HCT116 (cell line): ENCODE data around the gene MARVELD3. TPM values are rescaled to one million over a fixed set of nuclear protein-coding genes. Genes with fewer than 3 reads are reported as not detected.

Experiments
- ATAC-seq: fragments of 200-7000 bp; cut with Tn5 transposase; 2 replicates; pipeline ENCODE4 v1.9.1; 2020; ENCODE audit warnings: mild to moderate bottlenecking, moderate library complexity
- BruUV-seq: library from RNA; stranded (reverse); fragments of 400-500 nt; replicated peaks from 2 replicates; lab custom pipeline; 2021; lab: Mats Ljungman, UMichigan
- CTCF ChIA-PET: fragments of 300-600 bp; sonication (Branson Sonifier 250); formaldehyde crosslinking; loops from one replicate; lab custom pipeline; 2021; ENCODE audit warnings: antibody characterized with exemption; lab: Charles Lee
- POLR2A ChIA-PET: fragments of 300-600, 350-600 bp; sonication (Branson Sonifier 250); formaldehyde crosslinking; loops from one replicate; lab custom pipeline; 2021; ENCODE audit warnings: antibody characterized with exemption; lab: Charles Lee
- RAD21 ChIA-PET, 2 experiments: fragments of 300-600 bp; sonication (Branson Sonifier 250); formaldehyde crosslinking; loops; one replicate each; lab custom pipeline; 2023; ENCODE audit warnings: low total read pairs in 2 of 2; ENCODE audit not compliant: uncharacterized antibody in 2 of 2, unreplicated experiment in 2 of 2, low non-redundant PET in 1 of 2; lab: Charles Lee
- DNase-seq: peaks from one replicate; pipeline ENCODE4 v3.0.0-alpha.2; 2010; ENCODE audit warnings: low read depth, low spot score
- H2AFZ ChIP-seq: fragments of 200-600 bp; shearing (Covaris generic), sonication (generic); 2 replicates; pipeline ENCODE4 v1.6.1; 2017; ENCODE audit warnings: low read depth, mixed run types, mixed read lengths, antibody characterized with exemption, low read length; ENCODE audit not compliant: poor library complexity, severe bottlenecking
- H3K27ac ChIP-seq: 2 replicates; pipeline ENCODE4 v1.5.1; 2012; ENCODE audit warnings: low read depth, low read length
- H3K27me3 ChIP-seq: fragments of 200-600 bp; sonication (generic); 2 replicates; pipeline ENCODE4 v1.6.1; 2016; ENCODE audit warnings: mixed run types, low read length, mixed read lengths; ENCODE audit not compliant: insufficient read depth
- H3K36me3 ChIP-seq, 2 experiments: fragments of 200-500 bp in 1 of 2; fragments of 200-600 bp in 1 of 2; sonication (Bioruptor generic) in 1 of 2; sonication (generic) in 1 of 2; 2 replicates each; pipeline versions ENCODE4 v1.5.1 to v1.6.1; 2014 to 2016; ENCODE audit warnings: low read length in 2 of 2, inconsistent platforms in 1 of 2, mixed read lengths in 1 of 2, mixed run types in 1 of 2; ENCODE audit not compliant: insufficient read depth in 2 of 2, control insufficient read depth in 1 of 2
- H3K4me1 ChIP-seq, 2 experiments: fragments of 200-600 bp in 1 of 2; sonication (generic) in 1 of 2; 2 replicates each; pipeline versions ENCODE4 v1.5.1 to v1.6.1; 2012 to 2017; ENCODE audit warnings: low read length in 2 of 2, inconsistent platforms in 1 of 2, mild to moderate bottlenecking in 1 of 2, mixed read lengths in 1 of 2, mixed run types in 1 of 2, moderate library complexity in 1 of 2; ENCODE audit not compliant: insufficient read depth in 2 of 2, control insufficient read depth in 1 of 2
- H3K4me2 ChIP-seq: fragments of 200-600 bp; sonication (generic); 2 replicates; pipeline ENCODE4 v1.6.1; 2017; ENCODE audit warnings: mixed run types, low read length, mixed read lengths
- H3K4me3 ChIP-seq, 2 experiments: fragments of 200-600 bp in 1 of 2; sonication (generic) in 1 of 2; replicated peaks in 1 of 2; 2 replicates each; pipeline ENCODE4 v1.5.1; 2011 to 2016; ENCODE audit warnings: low read length in 2 of 2, control low read depth in 1 of 2, low read depth in 1 of 2, mild to moderate bottlenecking in 1 of 2, mixed read lengths in 1 of 2, mixed run types in 1 of 2
- H3K79me2 ChIP-seq: fragments of 200-600 bp; sonication (generic); 2 replicates; pipeline ENCODE4 v1.6.1; 2017; ENCODE audit warnings: mild to moderate bottlenecking, mixed run types, low read length, moderate library complexity, mixed read lengths; ENCODE audit not compliant: insufficient read depth
- H3K9ac ChIP-seq: fragments of 200-600 bp; sonication (generic); 2 replicates; pipeline ENCODE4 v1.6.1; 2016; ENCODE audit warnings: low read length, mixed read lengths
- H3K9me2 ChIP-seq: fragments of 200-600 bp; sonication (generic), shearing (Covaris generic); 2 replicates; pipeline ENCODE4 v1.6.1; 2017; ENCODE audit warnings: mixed run types, mild to moderate bottlenecking, moderate library complexity; ENCODE audit not compliant: insufficient read depth
- H3K9me3 ChIP-seq, 2 experiments: fragments of 200-500 bp in 1 of 2; fragments of 200-600 bp in 1 of 2; sonication (Bioruptor generic) in 1 of 2; sonication (generic) in 1 of 2; 2 replicates each; pipeline ENCODE4 v1.6.1; 2014 to 2017; ENCODE audit warnings: low read length in 2 of 2, mixed read lengths in 2 of 2, inconsistent platforms in 1 of 2, low read depth in 1 of 2, mild to moderate bottlenecking in 1 of 2, mixed run types in 1 of 2, moderate library complexity in 1 of 2; ENCODE audit not compliant: control insufficient read depth in 1 of 2, insufficient read depth in 1 of 2
- H4K20me1 ChIP-seq: fragments of 200-600 bp; sonication (generic), shearing (Covaris generic); 2 replicates; pipeline ENCODE4 v1.6.1; 2017; ENCODE audit warnings: mixed run types, mild to moderate bottlenecking, moderate library complexity; ENCODE audit not compliant: insufficient read depth
- ATF3 ChIP-seq: IDR thresholded peaks from 2 replicates; pipeline ENCODE4 v1.6.1; 2012
- CEBPB ChIP-seq: IDR thresholded peaks from 2 replicates; pipeline ENCODE4 v1.6.1; 2012; ENCODE audit warnings: low read depth
- EZH2 ChIP-seq: fragments of 200-600 bp; sonication (generic); IDR thresholded peaks from 2 replicates; pipeline ENCODE4 v1.6.1; 2017; ENCODE audit warnings: antibody characterized with exemption, mixed run types
- MAX ChIP-seq: IDR thresholded peaks from 2 replicates; pipeline ENCODE4 v1.6.1; 2012
- POLR2A ChIP-seq: IDR thresholded peaks from 2 replicates; pipeline ENCODE4 v1.7.0; 2011; ENCODE audit warnings: borderline replicate concordance; ENCODE audit not compliant: insufficient read depth, insufficient read length; ENCODE audit errors: extremely low read depth
- TCF7L2 ChIP-seq: IDR thresholded peaks from 2 replicates; pipeline ENCODE4 v1.7.0; 2011; ENCODE audit warnings: borderline replicate concordance, inconsistent platforms; ENCODE audit not compliant: insufficient read depth, insufficient read length; ENCODE audit errors: extremely low read depth
- ZNF274 ChIP-seq: fragments of 200-500 bp; sonication (Bioruptor generic); IDR thresholded peaks from 2 replicates; pipeline ENCODE4 v1.6.1; 2014; ENCODE audit warnings: mild to moderate bottlenecking, low read depth, low read length, inconsistent platforms
- intact Hi-C: fragments of 100-400 bp; cut with micrococcal nuclease; formaldehyde crosslinking; loops from 2 replicates; pipeline ENCODE4 v1.10.0; 2022
- total RNA-seq: library from RNA; stranded (reverse); gene quantifications from one replicate; pipeline ENCODE4 v1.2.1, GENCODE V29; 2021; ENCODE audit not compliant: unreplicated experiment

Gene MARVELD3
- total RNA-seq, 1 experiment from 2014 or later, result 20.9 TPM

- Histone ChIP-seq H3K4me3 (no peak overlapping the region), H3K79me2 (no peaks in the 10 kb centered on the region), H3K9me2 (no peaks in the 10 kb centered on the region), H3K4me2 (no peak overlapping the region), H4K20me1 (no peaks in the 10 kb centered on the region), H3K27ac (no peak overlapping the region), H3K9me3 (no peaks in the 10 kb centered on the region), H3K27me3 (no peaks in the 10 kb centered on the region), H3K4me1 (no peaks in the 10 kb centered on the region), H3K36me3 (peaks cover 1 to 2% of the 10 kb centered on the region in 2 experiments; a peak in 1 of 4 replicates), H2AFZ (no peak overlapping the region), H3K9ac (no peak overlapping the region)
- POLR2A ChIA-PET, result no interaction called here
- no TSS peak for BruUV-seq
- DNase-seq (no peak), ATAC-seq (no peak)
- CTCF ChIA-PET, result no interaction called here
- RAD21 ChIA-PET, result no interaction called here
- TF ChIP-seq POLR2A (no peak), TCF7L2 (no peak), ZNF274 (no peak), CEBPB (no peak)
- intact Hi-C loops, result no loop called here
Measured at GRCh38 chr16:71649704-71650103, 23.7 kb downstream of the MARVELD3 start.

- H3K4me2 ChIP-seq, result no peak overlapping the region
- no peak overlapping the region for H3K27ac ChIP-seq
- H3K4me1 ChIP-seq, result no peaks in the 10 kb centered on the region
- H3K9me2 ChIP-seq, result no peaks in the 10 kb centered on the region
- H3K79me2 ChIP-seq, result no peaks in the 10 kb centered on the region
- CTCF ChIA-PET, result no interaction called here
- no peaks in the 10 kb centered on the region for H3K27me3 ChIP-seq
- TF ChIP-seq TCF7L2 (no peak), CEBPB (no peak), ATF3 (no peak), EZH2 (no peak), MAX (no peak), ZNF274 (no peak)
- peaks cover 5 to 13% of the 10 kb centered on the region in 2 experiments; a peak in 2 of 4 replicates for H3K36me3 ChIP-seq
- intact Hi-C loops, result no loop called here
- no peaks in the 10 kb centered on the region for H3K9me3 ChIP-seq
- ATAC-seq (no peak), DNase-seq (no peak)
- no TSS peak for BruUV-seq
- no peak overlapping the region for H2AFZ ChIP-seq
- no peaks in the 10 kb centered on the region for H4K20me1 ChIP-seq
- no peak overlapping the region for H3K9ac ChIP-seq
- RAD21 ChIA-PET, result no interaction called here
- no peak overlapping the region for H3K4me3 ChIP-seq
- POLR2A ChIA-PET, result no interaction called here
Measured at GRCh38 chr16:71658771-71659170, 32.8 kb downstream of the MARVELD3 start.
